Common myeloid progenitor, CD34-positive (primary cell): ENCODE data around the gene SAYSD1.

Experiments
- CTCF ChIA-PET: fragments of 350-600 bp; sonication (Branson Sonifier 250); formaldehyde crosslinking; loops from one replicate; lab custom pipeline; 2021; ENCODE audit warnings: antibody characterized with exemption; lab: Charles Lee
- POLR2A ChIA-PET: fragments of 350-600 bp; sonication (Branson Sonifier 250); formaldehyde crosslinking; loops from one replicate; lab custom pipeline; 2021; ENCODE audit warnings: antibody characterized with exemption; lab: Charles Lee
- DNase-seq, 3 donors: peaks; one replicate each; pipeline versions ENCODE4 v3.0.0 to v3.0.0-alpha.2; 2013
- H3K27ac ChIP-seq, 2 experiments: 1 replicate in 1 of 2; 2 replicates in 1 of 2; pipeline ENCODE4 v1.7.0; 2013; ENCODE audit warnings: inconsistent platforms in 2 of 2, low read length in 2 of 2, mild to moderate bottlenecking in 2 of 2, low read depth in 1 of 2, moderate library complexity in 1 of 2; ENCODE audit not compliant: severe bottlenecking in 2 of 2, insufficient read depth in 1 of 2, poor library complexity in 1 of 2
- H3K27me3 ChIP-seq, 5 experiments: replicated peaks in 2 of 5; 1 replicate in 3 of 5; 2 replicates in 2 of 5; pipeline versions ENCODE4 v1.6.1 to v1.7.0; 2013; ENCODE audit warnings: low read length in 4 of 5, mild to moderate bottlenecking in 2 of 5, moderate library complexity in 2 of 5, inconsistent platforms in 1 of 5; ENCODE audit not compliant: insufficient read depth in 5 of 5, control insufficient read depth in 4 of 5
- H3K36me3 ChIP-seq, 4 experiments: 1 replicate in 2 of 4; 2 replicates in 2 of 4; pipeline versions ENCODE4 v1.6.1 to v1.7.0; 2013; ENCODE audit warnings: low read length in 3 of 4, control low read depth in 1 of 4, mild to moderate bottlenecking in 1 of 4; ENCODE audit not compliant: control insufficient read depth in 4 of 4, insufficient read depth in 4 of 4
- H3K4me1 ChIP-seq, 4 experiments: 1 replicate in 3 of 4; 2 replicates in 1 of 4; pipeline versions ENCODE4 v1.6.1 to v1.7.1; 2013; ENCODE audit warnings: low read length in 3 of 4, mild to moderate bottlenecking in 3 of 4, control low read depth in 1 of 4, inconsistent platforms in 1 of 4, moderate library complexity in 1 of 4; ENCODE audit not compliant: control insufficient read depth in 4 of 4, insufficient read depth in 4 of 4; ENCODE audit errors: control extremely low read depth in 1 of 4
- H3K4me3 ChIP-seq, 7 experiments: 1 replicate in 4 of 7; 2 replicates in 3 of 7; pipeline versions ENCODE4 v1.5.1 to v1.7.0; 2013; ENCODE audit warnings: mild to moderate bottlenecking in 7 of 7, low read length in 6 of 7, moderate library complexity in 6 of 7, inconsistent platforms in 2 of 7, low read depth in 2 of 7, control low read depth in 1 of 7; ENCODE audit not compliant: insufficient read depth in 4 of 7, control insufficient read depth in 1 of 7; ENCODE audit errors: extremely low read depth in 1 of 7
- H3K9me3 ChIP-seq, 5 experiments: 1 replicate in 4 of 5; 2 replicates in 1 of 5; pipeline versions ENCODE4 v1.6.1 to v1.7.1; 2013; ENCODE audit warnings: low read length in 4 of 5, mild to moderate bottlenecking in 2 of 5, inconsistent platforms in 1 of 5, low read depth in 1 of 5, moderate library complexity in 1 of 5; ENCODE audit not compliant: control insufficient read depth in 4 of 5, insufficient read depth in 2 of 5; ENCODE audit errors: control extremely low read depth in 1 of 5
- WGBS: methylation state at CpG from one replicate; pipeline ENCODE4 v1.1.5; 2013; ENCODE audit not compliant: insufficient coverage; 5-methylcytosine and 5-hydroxymethylcytosine counted together

The SAYSD1 gene

DNA sequence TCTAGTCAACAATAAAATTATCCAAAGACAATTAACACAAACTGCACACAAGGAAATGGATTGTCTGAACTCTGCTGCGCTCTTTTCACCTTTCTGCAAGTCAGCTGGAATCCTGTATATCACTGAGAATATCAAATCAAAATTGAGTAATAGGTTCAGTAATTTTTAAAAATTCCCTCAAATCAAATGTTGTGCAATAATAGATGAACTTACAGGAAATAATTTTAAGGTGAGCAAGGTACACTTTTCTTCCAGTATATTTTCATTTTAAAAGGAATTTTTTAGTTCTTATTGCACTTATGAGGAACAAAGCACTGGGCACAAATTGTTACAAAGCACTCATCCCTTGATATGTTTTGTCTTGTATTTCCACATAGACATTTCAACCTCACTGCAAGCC, 1.2 kb downstream of the SAYSD1 start:
- peak overlapping the region in 5 of 7 experiments; percentile 26 to 89 (median 76) for H3K4me3 ChIP-seq
- ChIA-PET CTCF (interaction anchor here (1.0 to 1.2 kb wide), 2 partner anchors 26 to 191 kb away, joined by 4 read pairs; no protein-coding TSS in a partner anchor), POLR2A (no interaction called here)
- H3K27me3 ChIP-seq, result peaks cover 0 to 2% (median 0%) of the 10 kb centered on the region in 5 experiments
- no peaks in the 10 kb centered on the region for H3K9me3 ChIP-seq
- peaks cover 7 to 17% (median 14%) of the 10 kb centered on the region in 4 experiments for H3K36me3 ChIP-seq
- no CpG with 5 or more reads among the region's 1 CpG for WGBS
- H3K27ac ChIP-seq, result peak overlapping the region in 1 of 2 experiments; percentile 91
- peaks cover 4 to 17% (median 12%) of the 10 kb centered on the region in 4 experiments for H3K4me1 ChIP-seq
- peak in 1 of 3 donors; percentile 5 for DNase-seq

DNA sequence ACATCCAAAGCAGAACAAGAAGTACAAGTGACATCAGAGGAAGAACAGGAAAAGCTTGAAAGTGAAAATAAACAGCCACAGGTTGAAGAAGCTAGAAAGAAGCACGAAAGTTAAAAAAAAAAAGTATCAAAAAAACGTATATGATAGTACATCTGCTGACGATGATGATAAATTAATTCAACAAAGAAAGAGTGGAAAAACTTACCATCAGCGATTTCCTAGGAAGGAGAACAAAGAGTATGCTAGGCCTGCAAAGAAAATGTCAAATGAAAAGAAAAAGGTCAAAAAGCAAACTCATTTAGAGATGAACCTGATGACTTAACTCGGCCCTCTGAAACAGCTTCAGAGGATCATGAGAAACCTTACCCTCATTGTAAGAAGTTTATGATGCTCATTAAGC, 3.7 kb downstream of the SAYSD1 start:
- Histone ChIP-seq H3K4me1 (peaks cover 4 to 17% (median 12%) of the 10 kb centered on the region in 4 experiments), H3K36me3 (peaks cover 7 to 17% (median 14%) of the 10 kb centered on the region in 4 experiments), H3K4me3 (no peak overlapping the region), H3K9me3 (no peaks in the 10 kb centered on the region), H3K27ac (no peak overlapping the region), H3K27me3 (peaks cover 0 to 2% (median 0%) of the 10 kb centered on the region in 5 experiments)
- ChIA-PET CTCF (interaction anchor here (0.9 to 1.2 kb wide), 3 partner anchors 9 to 30 kb away, joined by 3 to 4 read pairs (median 4); no protein-coding TSS in a partner anchor), POLR2A (no interaction called here)
- DNase-seq, result no peak
- 93% methylated on average over 5 of the region's 5 CpGs for WGBS

DNA sequence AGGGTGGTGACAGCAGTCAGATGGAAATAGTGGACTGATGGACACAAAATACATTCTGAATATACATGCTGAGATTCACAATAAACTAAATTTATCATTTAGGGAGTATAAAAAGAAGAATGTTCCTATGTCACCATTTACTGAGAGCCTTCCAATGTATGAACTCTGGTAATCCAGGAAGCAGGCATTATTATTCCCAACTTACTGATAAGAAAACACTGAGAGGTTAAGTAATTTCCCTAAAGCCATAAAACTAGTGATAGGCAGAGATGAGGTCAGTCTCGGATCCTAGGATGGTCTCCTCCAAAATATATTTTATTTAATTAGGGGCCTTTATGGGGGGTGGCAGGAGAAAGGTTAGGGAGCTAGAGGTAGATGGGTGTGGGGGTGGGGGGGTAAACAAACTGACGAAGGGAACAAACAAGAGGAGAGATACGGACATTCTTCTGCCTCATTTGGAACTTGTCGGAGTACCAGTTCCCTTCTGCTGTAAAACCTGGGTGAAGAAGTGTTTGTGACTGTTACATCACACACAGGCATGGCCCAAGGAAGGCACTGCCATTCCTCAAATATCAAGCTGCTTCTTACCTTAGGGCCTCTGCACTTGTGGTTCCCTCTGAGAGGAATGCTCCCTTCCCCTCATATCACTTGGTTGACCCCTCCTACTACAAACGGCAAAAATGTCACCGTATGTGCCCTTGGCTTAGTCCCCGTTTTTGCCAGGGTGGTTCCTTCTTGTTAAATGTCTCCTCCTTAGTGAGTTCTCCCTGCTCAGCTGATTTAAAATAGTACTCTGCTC, 6.7 kb downstream of the SAYSD1 start:
- H3K4me3 ChIP-seq, result no peak overlapping the region
- H3K27ac ChIP-seq, result no peak overlapping the region
- H3K27me3 ChIP-seq, result no peaks in the 10 kb centered on the region
- no peaks in the 10 kb centered on the region for H3K4me1 ChIP-seq
- ChIA-PET CTCF (interaction anchor here (0.6 to 2.2 kb wide), 3 partner anchors 8 to 112 kb away, joined by 3 to 6 read pairs (median 4); no protein-coding TSS in a partner anchor), POLR2A (no interaction called here)
- H3K36me3 ChIP-seq, result peaks cover 11 to 29% (median 17%) of the 10 kb centered on the region in 4 experiments
- H3K9me3 ChIP-seq, result no peaks in the 10 kb centered on the region
- 96% methylated on average over 6 of the region's 7 CpGs for WGBS
- no peak for DNase-seq

DNA sequence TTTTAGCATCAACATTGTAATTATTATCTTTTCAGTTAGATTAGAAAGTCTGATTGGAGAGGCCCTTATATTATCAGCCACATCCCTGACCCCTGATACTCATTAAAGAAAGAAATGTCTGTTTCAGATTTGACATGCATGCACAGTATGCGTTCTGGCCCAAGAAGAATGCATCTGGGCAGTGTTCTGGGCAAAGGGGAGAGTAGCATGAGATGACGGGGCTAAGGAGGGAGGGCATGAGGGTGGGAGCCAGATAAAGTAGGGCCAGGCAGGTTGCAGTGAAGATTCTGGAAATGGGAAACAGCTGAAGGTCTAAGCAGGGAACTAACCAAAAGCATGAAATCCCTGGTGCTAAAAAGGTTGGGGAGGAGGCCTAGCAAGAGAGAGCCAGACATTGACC, 7.3 kb downstream of the SAYSD1 start:
- Histone ChIP-seq H3K36me3 (peaks cover 11 to 29% (median 18%) of the 10 kb centered on the region in 4 experiments), H3K27me3 (no peaks in the 10 kb centered on the region), H3K4me1 (no peaks in the 10 kb centered on the region), H3K4me3 (no peak overlapping the region), H3K9me3 (no peaks in the 10 kb centered on the region), H3K27ac (no peak overlapping the region)
- WGBS, result 0% methylated on average over 1 of the region's 2 CpGs
- DNase-seq, result no peak
- POLR2A ChIA-PET, result no interaction called here
- CTCF ChIA-PET, result interaction anchor here (0.6 kb wide), 1 partner anchor 14 kb away, joined by 3 read pairs; no protein-coding TSS in a partner anchor

DNA sequence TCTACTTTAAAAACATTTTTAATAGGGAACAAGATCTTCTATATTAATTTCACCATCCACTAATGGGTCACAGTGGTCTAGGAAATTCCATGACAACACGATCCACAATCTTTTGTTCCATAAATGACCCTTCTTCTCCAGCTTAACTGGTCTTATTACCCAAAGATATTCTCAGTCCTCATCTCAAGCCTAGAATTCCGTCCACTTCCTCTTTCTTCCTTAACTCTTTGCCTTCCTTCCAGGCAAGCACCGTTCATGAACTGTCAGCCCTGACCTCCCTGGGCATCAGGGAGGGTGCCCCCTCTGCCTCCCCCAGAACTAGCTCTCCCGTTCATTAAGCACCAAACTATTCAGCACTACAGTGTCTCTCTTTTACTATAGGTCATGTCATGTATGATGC, 8.0 kb downstream of the SAYSD1 start:
- H3K27ac ChIP-seq, result no peak overlapping the region
- no peaks in the 10 kb centered on the region for H3K9me3 ChIP-seq
- no peaks in the 10 kb centered on the region for H3K27me3 ChIP-seq
- POLR2A ChIA-PET, result no interaction called here
- 73% methylated on average over 4 of the region's 4 CpGs for WGBS
- peaks cover 0 to 2% (median 0%) of the 10 kb centered on the region in 4 experiments for H3K4me1 ChIP-seq
- no peak for DNase-seq
- CTCF ChIA-PET, result interaction anchor here (0.6 kb wide), 1 partner anchor 14 kb away, joined by 3 read pairs; no protein-coding TSS in a partner anchor
- H3K36me3 ChIP-seq, result peaks cover 11 to 29% (median 18%) of the 10 kb centered on the region in 4 experiments
- H3K4me3 ChIP-seq, result no peak overlapping the region

DNA sequence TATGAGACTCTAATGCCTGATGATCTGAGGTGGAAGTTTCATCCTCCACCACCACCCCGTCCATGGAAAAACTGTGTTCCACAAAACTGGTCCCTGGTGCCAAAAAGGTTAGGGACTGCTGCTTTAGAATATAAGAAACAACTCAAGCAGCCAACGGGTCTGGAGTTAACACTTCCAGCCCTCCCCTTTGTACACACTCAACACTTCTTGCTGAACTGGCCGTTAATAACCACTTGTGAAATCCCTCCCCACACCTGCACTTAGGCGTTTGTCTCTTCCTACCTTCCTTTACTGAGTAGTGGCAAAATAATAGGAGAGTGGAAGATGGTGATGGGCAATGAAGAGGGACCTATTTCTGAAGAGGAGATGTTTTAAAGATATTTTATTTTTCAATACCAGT, 10.5 kb downstream of the SAYSD1 start:
- no peak for DNase-seq
- ChIA-PET POLR2A (no interaction called here), CTCF (interaction anchor here (1.0 kb wide), 1 partner anchor 108 kb away, joined by 3 read pairs; no protein-coding TSS in a partner anchor)
- Histone ChIP-seq H3K27me3 (peaks cover 0 to 12% (median 8%) of the 10 kb centered on the region in 5 experiments), H3K4me1 (peaks cover 0 to 3% (median 0%) of the 10 kb centered on the region in 4 experiments), H3K27ac (no peak overlapping the region), H3K4me3 (no peak overlapping the region), H3K9me3 (no peaks in the 10 kb centered on the region), H3K36me3 (peaks cover 4 to 17% (median 13%) of the 10 kb centered on the region in 4 experiments)
- WGBS, result no CpG with 5 or more reads among the region's 4 CpGs
